HG03565 (cell line): ENCODE results near the gene WDFY2.
"Not testable (repeated sequence)": the region's sequence is repeated elsewhere in the genome, so short reads cannot be mapped to it uniquely, and the experiment has no call there.

Source experiments
- ATAC-seq: cut with Tn5 transposase; IDR thresholded peaks from one replicate; pipeline ENCODE4 v1.9.1; 2021; ENCODE audit warnings: mild to moderate bottlenecking, moderate library complexity; ENCODE audit not compliant: unreplicated experiment

WDFY2 gene

DNA sequence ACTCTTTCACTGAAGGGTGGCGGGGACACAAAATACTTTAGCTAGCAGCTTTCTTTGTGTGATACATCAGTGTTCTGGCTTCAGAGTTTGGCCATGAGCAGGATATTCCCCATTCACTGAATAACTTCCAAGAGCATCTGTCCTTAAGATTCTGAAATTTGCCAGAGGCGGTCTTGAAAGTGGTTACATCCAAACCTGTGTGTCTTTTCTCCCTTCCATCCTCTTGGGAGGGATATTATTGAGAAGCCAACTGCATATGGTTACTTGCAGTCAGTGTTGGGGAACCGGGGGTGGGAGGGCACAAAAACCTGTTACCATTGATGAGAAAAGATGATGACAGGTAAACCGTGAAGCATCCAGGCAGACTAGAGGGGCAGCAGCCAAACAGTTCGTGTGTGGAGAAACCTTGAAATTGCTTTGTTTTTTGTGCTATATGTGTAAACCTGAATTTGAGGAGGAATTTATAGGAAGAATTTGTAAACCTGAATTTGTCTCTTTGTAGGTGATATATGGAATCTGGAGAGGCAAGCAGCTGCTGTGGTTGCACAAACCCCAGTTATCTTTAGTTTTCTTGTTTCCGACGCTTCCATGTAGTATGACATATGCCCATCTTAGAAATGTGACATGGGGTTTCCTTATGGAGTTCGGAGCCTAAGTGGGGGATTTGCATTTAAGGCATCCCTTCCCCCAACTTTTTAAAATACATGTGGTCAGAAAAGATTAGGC lies 104.8 kb downstream of the WDFY2 start:
- no peak for ATAC-seq

GRCh38 chr13:51689663-51689996 lies 105.4 kb downstream of the WDFY2 start:
- no peak for ATAC-seq

GRCh38 chr13:51695677-51696076 lies 111.4 kb downstream of the WDFY2 start:
- ATAC-seq = not testable (repeated sequence)

GRCh38 chr13:51697181-51697580 lies 112.9 kb downstream of the WDFY2 start:
- ATAC-seq = no peak

DNA sequence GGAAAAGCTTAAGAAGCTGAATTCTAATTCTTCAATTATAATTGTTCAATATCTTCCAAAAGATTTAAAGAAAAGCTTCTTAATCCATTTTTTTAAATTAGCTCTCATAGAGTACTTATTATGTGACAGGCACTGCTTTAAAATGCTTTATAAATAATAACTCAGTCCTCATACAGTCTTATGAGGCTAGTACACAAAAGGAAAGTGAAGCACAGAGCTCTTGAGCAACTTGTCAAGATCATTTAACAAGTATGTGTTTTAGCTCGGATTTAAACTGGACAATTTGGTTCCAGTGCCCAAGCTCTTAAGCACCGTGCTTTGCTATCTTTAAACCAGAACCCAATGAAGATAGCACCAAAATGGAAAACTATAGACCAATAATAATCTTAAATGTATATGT lies 113.6 kb downstream of the WDFY2 start:
- ATAC-seq = no peak

DNA sequence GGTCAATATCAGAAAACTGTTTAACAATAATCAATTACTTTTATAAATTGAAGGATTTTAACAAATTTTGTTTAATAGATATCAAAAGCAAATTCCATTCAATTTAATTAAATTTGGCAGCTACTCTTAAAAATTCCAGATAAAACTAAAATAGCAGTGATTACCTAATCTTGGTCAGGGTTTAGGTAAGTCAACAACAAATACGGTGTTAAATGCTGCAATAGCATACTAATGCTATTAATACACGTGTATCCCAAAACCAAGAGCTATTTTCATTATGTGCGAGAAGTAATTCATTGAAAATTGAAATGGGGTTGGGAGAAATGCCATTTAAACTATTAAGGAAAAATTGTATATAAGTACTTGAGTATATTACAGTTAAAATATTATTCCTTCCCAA lies 114.1 kb downstream of the WDFY2 start:
- no peak for ATAC-seq

- ATAC-seq = peak; percentile 84
Measured at GRCh38 chr13:51704399-51705313, 120.4 kb downstream of the WDFY2 start.

- ATAC-seq = no peak
Measured at GRCh38 chr13:51707461-51707860, 123.2 kb downstream of the WDFY2 start.

DNA sequence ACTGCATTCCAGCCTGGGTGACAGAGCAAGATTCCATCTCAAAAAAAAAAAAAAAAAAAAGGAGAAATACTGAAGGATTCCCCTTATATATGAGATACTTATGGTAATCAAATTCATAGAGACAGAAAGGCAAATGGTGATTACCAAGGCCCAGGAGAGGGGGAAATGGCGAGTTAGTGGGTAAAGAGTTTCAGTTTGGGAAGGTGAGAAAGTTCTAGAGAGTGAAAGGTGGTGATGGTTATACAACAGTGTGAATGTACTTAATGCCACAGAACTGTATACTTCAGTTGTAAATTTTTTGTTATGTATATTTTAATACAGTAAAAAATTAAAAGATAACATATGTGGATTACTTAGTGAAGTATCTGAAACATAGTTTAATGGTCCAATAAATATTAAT lies 129.5 kb downstream of the WDFY2 start:
- no peak for ATAC-seq

GRCh38 chr13:51714663-51715168 lies 130.5 kb downstream of the WDFY2 start:
- ATAC-seq = peak; percentile 75

GRCh38 chr13:51715613-51716012 lies 131.4 kb downstream of the WDFY2 start:
- no peak for ATAC-seq

DNA sequence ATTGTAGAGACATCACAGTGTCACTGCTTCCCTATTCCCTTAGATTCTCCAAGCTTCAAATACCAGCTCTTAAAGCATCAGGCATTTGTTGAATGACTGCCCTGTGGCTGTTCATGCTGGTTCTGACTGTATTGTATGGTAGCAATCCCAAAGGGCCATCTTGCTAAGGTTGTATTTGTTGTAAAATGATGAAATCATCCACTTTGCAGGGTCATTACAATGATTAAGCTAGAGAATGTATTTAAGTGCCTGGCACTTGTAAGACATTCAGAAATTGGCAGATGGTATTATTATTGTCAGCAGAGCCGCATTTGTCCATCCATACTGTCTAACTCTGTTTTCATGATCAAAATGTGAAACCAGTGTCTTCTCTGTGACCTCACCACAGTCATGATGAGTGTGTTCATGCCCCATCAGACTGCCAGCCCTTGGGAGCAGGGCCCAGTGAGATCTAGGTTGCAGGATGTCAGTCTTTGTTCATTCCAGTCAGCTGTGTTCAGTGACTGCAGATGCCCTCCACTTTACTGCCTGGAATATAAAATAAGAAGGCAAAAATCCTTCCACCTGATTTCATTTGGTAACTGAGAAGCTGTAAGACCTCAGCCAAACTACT lies 133.6 kb downstream of the WDFY2 start:
- no peak for ATAC-seq

DNA sequence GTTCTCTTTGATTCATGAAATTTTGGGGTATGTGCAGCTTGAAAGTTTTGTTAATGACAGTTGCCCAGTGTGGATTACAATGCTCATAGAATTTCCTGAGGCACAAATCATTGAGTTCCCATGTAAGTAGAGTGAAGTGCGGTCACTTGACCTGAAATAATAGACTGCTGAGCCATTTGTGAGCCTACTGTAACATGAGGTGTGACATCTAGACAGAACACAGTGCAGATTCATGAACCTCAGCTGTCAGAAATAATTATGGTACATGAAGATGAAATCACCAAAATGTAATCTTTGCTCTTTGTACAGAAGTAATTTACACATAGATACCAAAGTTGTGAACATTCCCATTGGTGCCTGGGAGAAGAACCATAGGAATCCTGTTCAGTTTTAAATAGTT lies 135.1 kb downstream of the WDFY2 start:
- ATAC-seq = no peak

GRCh38 chr13:51721496-51721895 lies 137.2 kb downstream of the WDFY2 start:
- peak; percentile 74 for ATAC-seq

- ATAC-seq = no peak
Measured at GRCh38 chr13:51723529-51723928, 139.3 kb downstream of the WDFY2 start.

GRCh38 chr13:51724721-51725120 lies 140.5 kb downstream of the WDFY2 start:
- no peak for ATAC-seq

DNA sequence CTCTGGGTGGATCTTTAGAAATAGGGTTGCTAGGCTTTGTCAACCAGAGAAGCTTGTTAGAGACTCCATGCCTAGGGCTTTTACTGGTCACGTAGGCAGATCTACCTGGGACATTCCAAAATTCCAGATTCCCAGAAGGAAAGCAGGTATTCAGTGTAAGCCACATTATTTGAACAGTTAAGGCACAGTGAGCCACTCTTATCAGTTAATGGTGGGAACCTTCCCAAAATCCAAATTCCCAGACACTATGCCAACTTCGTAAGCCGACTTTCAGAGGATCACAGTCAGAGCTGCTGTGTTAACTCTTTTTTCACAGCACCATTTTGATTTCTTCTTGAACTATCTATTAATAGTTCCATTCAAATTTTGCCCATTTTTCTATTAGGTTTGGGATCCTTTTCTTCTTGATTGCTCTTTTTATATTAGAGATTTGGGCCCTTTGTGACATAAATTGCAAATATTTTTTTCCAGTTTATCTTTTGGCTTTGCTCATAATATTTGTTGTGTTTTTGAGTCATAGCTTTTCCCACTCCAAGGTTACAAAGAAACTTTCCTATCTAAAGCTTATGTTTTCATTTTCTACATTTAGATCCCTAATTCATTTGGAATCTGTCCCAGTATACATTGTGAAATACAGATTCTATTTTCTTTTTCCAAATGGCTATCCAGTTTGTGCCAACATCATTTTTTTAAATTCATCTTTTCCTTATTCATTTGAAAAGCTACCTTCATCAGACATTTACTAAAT lies 142.4 kb downstream of the WDFY2 start:
- no peak for ATAC-seq

- no peak for ATAC-seq
Measured at GRCh38 chr13:51727634-51728274, 143.5 kb downstream of the WDFY2 start.

DNA sequence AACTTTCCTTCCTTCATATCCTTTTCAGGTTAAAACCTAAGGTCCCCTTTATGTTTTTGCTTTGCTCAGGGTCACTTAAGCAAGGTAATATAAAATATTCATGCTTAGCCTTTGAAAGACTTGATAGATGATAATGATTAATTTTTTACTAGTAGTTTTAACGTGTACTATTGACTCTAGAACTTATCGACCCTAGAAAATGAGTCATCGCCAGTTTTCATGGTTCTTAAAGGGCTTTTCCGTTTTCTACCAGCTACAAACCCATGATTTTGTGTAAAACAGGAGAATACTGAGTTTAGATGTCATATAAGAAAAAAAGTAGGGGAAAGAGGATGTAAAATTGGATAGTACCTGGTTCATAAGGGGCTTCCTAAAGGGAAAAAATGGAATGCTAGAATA lies 144.0 kb downstream of the WDFY2 start:
- ATAC-seq = no peak

- ATAC-seq = no peak
Measured at GRCh38 chr13:51728972-51729371, 144.7 kb downstream of the WDFY2 start.
